ENCODE results near the gene CNST. TPM values are rescaled to one million over a fixed set of nuclear protein-coding genes. Genes with fewer than 3 reads are reported as not detected.

CNST gene
- total and polyA plus RNA-seq, 9 of the 15 experiments (the other 6 are each of a cell fraction or from before 2014, with no cell fraction given): 17.0 to 55.3 (median 30.8) TPM

DNA sequence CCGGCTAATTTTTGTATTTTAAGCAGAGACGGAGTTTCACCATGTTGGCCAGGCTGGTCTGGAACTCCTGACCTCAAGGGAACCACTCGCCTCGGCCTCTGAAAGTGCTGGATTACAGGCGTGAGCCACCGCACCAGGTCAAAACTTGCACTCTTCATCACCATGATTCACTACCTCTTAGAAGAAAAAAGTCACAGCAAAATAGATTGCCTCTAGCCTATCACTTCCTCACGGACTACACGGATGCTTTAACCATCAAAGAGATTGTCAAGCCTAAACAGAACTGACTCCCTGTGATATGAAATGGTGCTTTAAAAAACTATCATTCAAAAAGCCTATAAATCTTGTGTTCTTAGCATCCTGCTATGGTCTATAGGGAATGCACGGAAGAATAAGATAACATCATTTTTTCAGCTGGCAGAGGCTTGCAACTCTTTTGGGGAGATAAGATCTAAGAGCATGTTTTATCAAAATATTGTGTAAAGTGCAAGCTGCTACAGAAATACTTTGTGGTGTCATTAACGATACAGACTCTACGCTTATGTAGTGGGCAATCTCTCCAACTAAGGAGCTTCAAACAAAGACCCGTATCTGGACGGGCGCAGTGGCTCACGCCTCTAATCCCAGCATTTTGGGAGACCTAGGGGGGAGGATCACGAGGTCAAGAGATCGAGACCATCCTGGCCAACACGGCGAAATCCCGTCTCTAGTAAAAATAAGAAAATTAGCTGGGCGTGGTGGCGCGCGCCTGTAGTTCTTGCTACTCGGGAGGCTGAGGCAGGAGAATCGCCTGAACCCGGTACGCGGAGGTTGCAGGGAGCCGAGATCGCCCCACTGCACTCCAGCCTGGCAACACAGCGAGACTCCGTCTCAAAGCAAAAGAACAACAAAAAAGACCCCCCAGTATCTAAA lies 1.2 kb upstream of the CNST start (continued):
- TF ChIP-seq ZBTB1 (CRISPR knock-in tag; IDR thresholded peaks at IDR 0.05; ENCODE audit: borderline replicate concordance, low read depth): no peak
- peak; percentile 77 for TF ChIP-seq TBP (optimal IDR thresholded peaks at IDR 0.05; ENCODE audit: low read depth, low read length)
- TF ChIP-seq, protein P1, sequence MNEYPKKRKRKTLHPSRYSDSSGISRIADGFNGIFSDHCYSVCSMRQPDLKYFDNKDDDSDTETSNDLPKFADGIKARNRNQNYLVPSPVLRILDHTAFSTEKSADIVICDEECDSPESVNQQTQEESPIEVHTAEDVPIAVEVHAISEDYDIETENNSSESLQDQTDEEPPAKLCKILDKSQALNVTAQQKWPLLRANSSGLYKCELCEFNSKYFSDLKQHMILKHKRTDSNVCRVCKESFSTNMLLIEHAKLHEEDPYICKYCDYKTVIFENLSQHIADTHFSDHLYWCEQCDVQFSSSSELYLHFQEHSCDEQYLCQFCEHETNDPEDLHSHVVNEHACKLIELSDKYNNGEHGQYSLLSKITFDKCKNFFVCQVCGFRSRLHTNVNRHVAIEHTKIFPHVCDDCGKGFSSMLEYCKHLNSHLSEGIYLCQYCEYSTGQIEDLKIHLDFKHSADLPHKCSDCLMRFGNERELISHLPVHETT (CRISPR knock-in tag; conservative IDR thresholded peaks at IDR 0.05 in 1 of 2, IDR thresholded peaks at IDR 0.05 in 1 of 2): no peak

DNA sequence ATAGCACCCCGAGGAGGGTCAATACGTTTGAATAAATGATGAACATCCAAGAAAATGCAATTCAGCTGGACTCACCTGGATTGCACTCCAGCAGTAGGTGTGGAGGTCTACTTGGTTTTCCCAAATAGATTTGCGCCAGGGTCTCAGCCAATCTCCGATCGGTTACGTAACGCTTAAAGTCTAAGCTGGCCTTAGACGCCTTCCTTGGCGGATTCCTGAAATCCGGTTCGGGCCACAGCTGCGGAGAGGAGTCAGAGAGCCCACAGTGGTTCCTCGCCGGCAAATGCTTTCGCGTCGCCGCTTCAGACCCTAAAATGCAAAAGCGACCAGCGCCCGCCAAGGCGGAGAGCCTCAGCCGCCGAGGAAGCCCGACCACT lies 517 bp upstream of the CNST start:
- FAIRE-seq (no peak), DNase-seq (ENCODE audit: extremely low read depth in 1 of 4, low spot score in 3 of 4) (no peak), ATAC-seq (no peak)
- H3K9me3 ChIP-seq (replicated peaks; ENCODE audit: control insufficient read depth, insufficient read depth, low read depth, low read length): no peaks in the 10 kb centered on the region
- no peaks in the 10 kb centered on the region for H3K27me3 ChIP-seq (ENCODE audit: control insufficient read depth in 2 of 2, insufficient read depth in 2 of 2, low read length in 2 of 2)
- no peaks in the 10 kb centered on the region; the same call in 1 of the 2 replicates for H4K20me1 ChIP-seq (replicated peaks; ENCODE audit: control insufficient read depth, insufficient read depth, low read length)
- intact Hi-C loops (cut with micrococcal nuclease): loop anchor here (2.0 to 10.0 kb wide), 5 partner anchors 17 to 369 kb away; partner anchors contain the start of gene AHCTF1
- peak overlapping the region; percentile 79 for H3K27ac ChIP-seq (ENCODE audit: extremely low read depth, low read depth, low read length)
- H3K79me2 ChIP-seq (ENCODE audit: control insufficient read depth, insufficient read depth, low read length): peaks cover 87% of the 10 kb centered on the region
- H3K36me3 ChIP-seq (ENCODE audit: control insufficient read depth, insufficient read depth, low read length): peaks cover 29% of the 10 kb centered on the region
- peak overlapping the region; percentile 98 for H3K4me2 ChIP-seq (ENCODE audit: insufficient read depth, low read length)
- peak overlapping the region; percentile 78 for H2AFZ ChIP-seq (ENCODE audit: low read depth, low read length)
- no peaks in the 10 kb centered on the region for H3K9me1 ChIP-seq (ENCODE audit: control insufficient read depth, insufficient read depth, low read length)
- H3K4me3 ChIP-seq: peak overlapping the region; percentile 85
- ChIA-PET POLR2A (interaction anchor here (0.6 to 3.8 kb wide), 13 partner anchors 11 to 1004 kb away, joined by 3 to 26 read pairs (median 4); no protein-coding TSS in a partner anchor), CTCF (ENCODE audit: low intra/inter-chr PET ratio) (no interaction called here)
- H3K9ac ChIP-seq (ENCODE audit: insufficient read depth in 1 of 2, low read depth in 2 of 2, low read length in 2 of 2): peak overlapping the region; percentile 83 to 94
- in situ Hi-C loops (cut with MboI): no loop called here
- no TSS peak for BruUV-seq (replicated peaks)
- WGBS (ENCODE audit: insufficient coverage, low coverage, missing lambda C conversion rate): under 1% methylated on average over 25 of the region's 25 CpGs
- H3K4me1 ChIP-seq (replicated peaks in 1 of 2; ENCODE audit: control insufficient read depth in 2 of 2, insufficient read depth in 2 of 2, low read length in 2 of 2): peaks cover 4 to 17% of the 10 kb centered on the region in 2 experiments
- TF ChIP-seq NR2F6 (CRISPR knock-in tag; IDR thresholded peaks at IDR 0.05): 0 out of 2 replicates have a peak, but pooled peaks have one; percentile 47
- TF ChIP-seq NEUROD1 (IDR thresholded peaks at IDR 0.05; ENCODE audit: borderline replicate concordance, low read depth, low read length, partially characterized antibody): no peak
- no peak for TF ChIP-seq SMAD1 (IDR thresholded peaks at IDR 0.05; ENCODE audit: low read depth, low read length, partially characterized antibody)
- peak; percentile 81 for TF ChIP-seq CEBPB (tag; IDR thresholded peaks at IDR 0.05)
- TF ChIP-seq CBX2 (IDR thresholded peaks at IDR 0.05; ENCODE audit: insufficient read depth, low read length, poor library complexity, severe bottlenecking): no peak
- TF ChIP-seq HMG20A (CRISPR knock-in tag; conservative IDR thresholded peaks at IDR 0.05): 0 out of 2 replicates have a peak, but pooled peaks have one; percentile 68
- TF ChIP-seq CHCHD3 (CRISPR knock-in tag; IDR thresholded peaks at IDR 0.05): no peak
- 0 out of 4 replicates have a peak, but pooled peaks of 1 of the 2 experiments have one; percentile 6 for TF ChIP-seq ARNT (IDR thresholded peaks at IDR 0.05)

All from K562 (cell line).